Right cardiac atrium (tissue), 5 donors: ENCODE measurements around the gene SOCS4. TPM values are rescaled to one million over a fixed set of nuclear protein-coding genes. Genes with fewer than 3 reads are reported as not detected.
A peak's percentile ranks its signal among the peaks of the same experiment; 100 is the strongest.
"Not testable (repeated sequence)": the region's sequence is repeated elsewhere in the genome, so short reads cannot be mapped to it uniquely, and the experiment has no call there.

Source experiments
- ATAC-seq, 2 donors: fragments of 200-7000 bp; cut with Tn5 transposase; one replicate each; pipeline versions ENCODE4 v1.8.0 to v1.9.1; 2020; ENCODE audit warnings: moderate library complexity in 2 of 2, mild to moderate bottlenecking in 1 of 2
- DNase-seq, 3 donors: peaks; one replicate each; pipeline ENCODE4 v3.0.0-alpha.2; 2020
- H3K27ac ChIP-seq: one replicate; pipeline ENCODE4 v1.5.1; 2013; ENCODE audit warnings: mild to moderate bottlenecking, low read length, control low read depth, moderate library complexity
- H3K27me3 ChIP-seq: one replicate; pipeline ENCODE4 v1.6.1; 2013; ENCODE audit not compliant: control insufficient read depth, insufficient read depth
- H3K4me1 ChIP-seq: one replicate; pipeline ENCODE4 v1.6.1; 2013; ENCODE audit warnings: low read length; ENCODE audit not compliant: control insufficient read depth, insufficient read depth
- H3K4me3 ChIP-seq: one replicate; pipeline ENCODE4 v1.5.1; 2013; ENCODE audit warnings: low read length, control low read depth
- H3K9me3 ChIP-seq: one replicate; pipeline ENCODE4 v1.6.1; 2013; ENCODE audit warnings: low read length; ENCODE audit not compliant: control insufficient read depth
- WGBS: extraction: QIAGEN DNeasy Blood & Tissue Kit; methylation state at CpG from one replicate; pipeline ENCODE4 v1.1.7; 2013; 5-methylcytosine and 5-hydroxymethylcytosine counted together
- intact Hi-C, 4 donors: fragments of 100-400 bp; cut with DNase I; formaldehyde crosslinking; loops; one replicate each; pipeline versions ENCODE4 v1.11.0 to v1.14.0; 2022 to 2023
- polyA plus RNA-seq: library from polyadenylated mRNA; stranded (reverse); fragments of 200-250 nt; gene quantifications from one replicate; pipeline ENCODE4 v1.2.3, GENCODE V29; 2013
- total RNA-seq, 4 donors: library from RNA; stranded (reverse); fragmentation: NEBNext Ultra II Directional; extraction: Animal tissue kit (Norgen Biotek cat#: 25700); gene quantifications; one replicate each; pipeline ENCODE4 v1.2.1, GENCODE V29; 2021
- donor health status: healthy with polysubstance abuse.
- donor health status: DM: no; HTN: yes; CAD: no.
- donor health status: DM: no; HTN: no; CAD: no.
- donor health status: DM: no; HTN: yes; CAD: no; lungs with severe emphysema.
- donor health status: DM: yes; HTN: yes; CAD: no.

The SOCS4 gene
- total and polyA plus RNA-seq, 5 donors, result 5.7 to 29.7 (median 21.8) TPM

- peak overlapping the region; percentile 73 for H3K27ac ChIP-seq
- H3K27me3 ChIP-seq, result no peaks in the 10 kb centered on the region
- H3K4me1 ChIP-seq, result peaks cover 1% of the 10 kb centered on the region
- peak in 2 of 3 donors; percentile 44 to 61 for DNase-seq
- intact Hi-C loops, result no loop called here
- 21% methylated on average over 10 of the region's 10 CpGs for WGBS
- H3K4me3 ChIP-seq, result no peak overlapping the region
- peak; percentile 90 to 94 for ATAC-seq
- H3K9me3 ChIP-seq, result no peaks in the 10 kb centered on the region
Measured at GRCh38 chr14:55071870-55072640, 45.0 kb downstream of the SOCS4 start.

GRCh38 chr14:55073856-55074255 is 46.8 kb downstream of the SOCS4 start:
- Histone ChIP-seq H3K27ac (no peak overlapping the region), H3K9me3 (no peaks in the 10 kb centered on the region), H3K4me1 (peaks cover 4% of the 10 kb centered on the region), H3K27me3 (no peaks in the 10 kb centered on the region), H3K4me3 (no peak overlapping the region)
- 19% methylated on average over 2 of the region's 2 CpGs for WGBS
- DNase-seq, result no peak
- no peak for ATAC-seq
- intact Hi-C loops, result no loop called here

- H3K4me3 ChIP-seq, result no peak overlapping the region
- no peaks in the 10 kb centered on the region for H3K9me3 ChIP-seq
- DNase-seq, result no peak
- no peaks in the 10 kb centered on the region for H3K27me3 ChIP-seq
- no peak overlapping the region for H3K27ac ChIP-seq
- WGBS, result 16% methylated on average over 5 of the region's 5 CpGs
- ATAC-seq, result no peak
- H3K4me1 ChIP-seq, result peaks cover 4% of the 10 kb centered on the region
- intact Hi-C loops, result no loop called here
Measured at GRCh38 chr14:55074662-55075061, 47.6 kb downstream of the SOCS4 start.

- H3K9me3 ChIP-seq, result no peaks in the 10 kb centered on the region
- intact Hi-C loops, result no loop called here
- H3K27ac ChIP-seq, result no peak overlapping the region
- H3K27me3 ChIP-seq, result no peaks in the 10 kb centered on the region
- 86% methylated on average over 3 of the region's 3 CpGs for WGBS
- DNase-seq (no peak), ATAC-seq (no peak)
- peaks cover 4% of the 10 kb centered on the region for H3K4me1 ChIP-seq
- H3K4me3 ChIP-seq, result no peak overlapping the region
Measured at GRCh38 chr14:55075628-55076175, 48.7 kb downstream of the SOCS4 start.

GRCh38 chr14:55077170-55078151 is 50.4 kb downstream of the SOCS4 start:
- no peak overlapping the region for H3K4me3 ChIP-seq
- no peaks in the 10 kb centered on the region for H3K27me3 ChIP-seq
- DNase-seq (peak in 1 of 3 donors; percentile 24), ATAC-seq (peak; percentile 50 to 88)
- peaks cover 4% of the 10 kb centered on the region for H3K4me1 ChIP-seq
- peak overlapping the region; percentile 17 for H3K27ac ChIP-seq
- no peaks in the 10 kb centered on the region for H3K9me3 ChIP-seq
- WGBS, result 67% methylated on average over 17 of the region's 17 CpGs
- intact Hi-C loops, result no loop called here

- H3K9me3 ChIP-seq, H3K27me3 ChIP-seq, DNase-seq, ATAC-seq, intact Hi-C loops, H3K4me1 ChIP-seq, H3K4me3 ChIP-seq, H3K27ac ChIP-seq: not testable (repeated sequence)
- 86% methylated on average over 6 of the region's 6 CpGs for WGBS
Measured at GRCh38 chr14:55079961-55080360, 52.9 kb downstream of the SOCS4 start.

- H3K27me3 ChIP-seq, result no peaks in the 10 kb centered on the region
- ATAC-seq, result no peak
- no peaks in the 10 kb centered on the region for H3K4me1 ChIP-seq
- no peak overlapping the region for H3K4me3 ChIP-seq
- intact Hi-C loops, result no loop called here
- no peak for DNase-seq
- H3K9me3 ChIP-seq, result no peaks in the 10 kb centered on the region
- H3K27ac ChIP-seq, result no peak overlapping the region
Measured at GRCh38 chr14:55084401-55085059, 57.5 kb downstream of the SOCS4 start.

GRCh38 chr14:55085060-55085660 is 58.1 kb downstream of the SOCS4 start:
- Histone ChIP-seq H3K4me1 (no peaks in the 10 kb centered on the region), H3K27ac (no peak overlapping the region), H3K4me3 (no peak overlapping the region), H3K27me3 (no peaks in the 10 kb centered on the region), H3K9me3 (no peaks in the 10 kb centered on the region)
- ATAC-seq, result no peak
- no peak for DNase-seq
- intact Hi-C loops, result no loop called here
- WGBS, result 82% methylated on average over 4 of the region's 4 CpGs

GRCh38 chr14:55086938-55087337 is 59.9 kb downstream of the SOCS4 start:
- 89% methylated on average over 9 of the region's 9 CpGs for WGBS
- DNase-seq, result no peak
- ATAC-seq, result no peak
- intact Hi-C loops, result no loop called here
- H3K4me1 ChIP-seq, result no peaks in the 10 kb centered on the region
- no peaks in the 10 kb centered on the region for H3K9me3 ChIP-seq
- no peak overlapping the region for H3K4me3 ChIP-seq
- H3K27ac ChIP-seq, result no peak overlapping the region
- no peaks in the 10 kb centered on the region for H3K27me3 ChIP-seq

- H3K27ac ChIP-seq, result no peak overlapping the region
- no peak overlapping the region for H3K4me3 ChIP-seq
- H3K27me3 ChIP-seq, result no peaks in the 10 kb centered on the region
- H3K4me1 ChIP-seq, result no peaks in the 10 kb centered on the region
- ATAC-seq (no peak), DNase-seq (no peak)
- intact Hi-C loops, result no loop called here
- no peaks in the 10 kb centered on the region for H3K9me3 ChIP-seq
Measured at GRCh38 chr14:55088356-55088755, 61.3 kb downstream of the SOCS4 start.
